22Rv1 (cell line): ENCODE data around the gene HTR6.

Experiments
- H3K27ac ChIP-seq: fragments of 450-650 bp; 2 replicates; pipeline ENCODE4 v1.5.1; 2017
- ZFX ChIP-seq: fragments of 450-650 bp; IDR thresholded peaks from 2 replicates; pipeline ENCODE4 v1.6.1; 2017; ENCODE audit warnings: antibody characterized with exemption, borderline replicate concordance
- TF ChIP-seq, protein P1 (sequence below): fragments of 450-650 bp; IDR thresholded peaks from 2 replicates; pipeline ENCODE4 v1.5.1; 2017; ENCODE audit warnings: mild to moderate bottlenecking

HTR6 gene

DNA sequence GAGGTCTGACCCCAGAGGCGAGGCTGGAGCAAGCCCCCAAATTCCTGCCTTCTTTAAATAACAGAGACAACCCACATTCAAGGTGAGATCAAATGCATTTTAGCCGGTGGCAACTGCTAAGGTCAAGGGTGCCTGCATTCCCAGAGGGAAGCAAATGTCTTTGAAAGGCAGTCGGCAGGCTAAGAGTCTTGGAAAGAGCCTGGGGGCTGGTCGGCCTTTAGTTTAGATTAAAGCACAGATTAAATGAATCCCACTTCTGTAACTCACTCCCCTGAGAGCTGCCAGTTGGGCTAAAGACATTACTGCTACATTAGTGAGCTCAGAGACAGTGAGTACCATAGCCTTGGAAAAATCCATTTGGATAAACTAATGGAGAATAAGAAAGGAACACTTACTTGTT is 59.2 kb downstream of the HTR6 start:
- no peak for TF ChIP-seq ZFX
- TF ChIP-seq, protein P1, sequence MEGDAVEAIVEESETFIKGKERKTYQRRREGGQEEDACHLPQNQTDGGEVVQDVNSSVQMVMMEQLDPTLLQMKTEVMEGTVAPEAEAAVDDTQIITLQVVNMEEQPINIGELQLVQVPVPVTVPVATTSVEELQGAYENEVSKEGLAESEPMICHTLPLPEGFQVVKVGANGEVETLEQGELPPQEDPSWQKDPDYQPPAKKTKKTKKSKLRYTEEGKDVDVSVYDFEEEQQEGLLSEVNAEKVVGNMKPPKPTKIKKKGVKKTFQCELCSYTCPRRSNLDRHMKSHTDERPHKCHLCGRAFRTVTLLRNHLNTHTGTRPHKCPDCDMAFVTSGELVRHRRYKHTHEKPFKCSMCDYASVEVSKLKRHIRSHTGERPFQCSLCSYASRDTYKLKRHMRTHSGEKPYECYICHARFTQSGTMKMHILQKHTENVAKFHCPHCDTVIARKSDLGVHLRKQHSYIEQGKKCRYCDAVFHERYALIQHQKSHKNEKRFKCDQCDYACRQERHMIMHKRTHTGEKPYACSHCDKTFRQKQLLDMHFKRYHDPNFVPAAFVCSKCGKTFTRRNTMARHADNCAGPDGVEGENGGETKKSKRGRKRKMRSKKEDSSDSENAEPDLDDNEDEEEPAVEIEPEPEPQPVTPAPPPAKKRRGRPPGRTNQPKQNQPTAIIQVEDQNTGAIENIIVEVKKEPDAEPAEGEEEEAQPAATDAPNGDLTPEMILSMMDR, result no peak
- H3K27ac ChIP-seq, result no peak overlapping the region

- no peak for TF ChIP-seq ZFX
- TF ChIP-seq, protein P1, result no peak
Measured at GRCh38 chr1:19725606-19726005, 60.9 kb downstream of the HTR6 start.

GRCh38 chr1:19728413-19729145 is 63.9 kb downstream of the HTR6 start:
- TF ChIP-seq, protein P1, result no peak
- TF ChIP-seq ZFX, result no peak
- no peak overlapping the region for H3K27ac ChIP-seq

More at GRCh38 chr1:19725606-19726005, 60.9 kb downstream of the HTR6 start:
- no peak overlapping the region for H3K27ac ChIP-seq

DNA sequence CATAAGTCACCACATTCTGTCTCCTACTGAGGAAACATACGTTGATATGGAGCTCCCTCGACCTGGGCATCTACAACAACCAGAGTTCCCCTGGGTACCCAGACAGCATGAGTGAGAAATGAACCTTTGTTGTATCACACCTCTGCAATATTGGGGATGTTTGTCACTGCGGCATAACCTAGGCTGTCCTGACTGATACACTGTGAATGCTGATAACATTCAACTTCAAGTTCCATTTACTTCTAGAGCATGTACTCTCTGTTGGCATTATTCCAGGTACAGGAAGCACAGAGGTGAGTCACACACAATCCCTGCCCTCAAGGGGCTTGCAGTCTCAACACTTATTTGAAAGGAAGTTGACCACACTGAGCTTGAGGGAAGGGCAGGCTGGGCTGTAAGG is 65.6 kb downstream of the HTR6 start:
- no peak overlapping the region for H3K27ac ChIP-seq
- TF ChIP-seq, protein P1, result no peak
- no peak for TF ChIP-seq ZFX
